ENCODE data around the gene LRRC1.

DNA sequence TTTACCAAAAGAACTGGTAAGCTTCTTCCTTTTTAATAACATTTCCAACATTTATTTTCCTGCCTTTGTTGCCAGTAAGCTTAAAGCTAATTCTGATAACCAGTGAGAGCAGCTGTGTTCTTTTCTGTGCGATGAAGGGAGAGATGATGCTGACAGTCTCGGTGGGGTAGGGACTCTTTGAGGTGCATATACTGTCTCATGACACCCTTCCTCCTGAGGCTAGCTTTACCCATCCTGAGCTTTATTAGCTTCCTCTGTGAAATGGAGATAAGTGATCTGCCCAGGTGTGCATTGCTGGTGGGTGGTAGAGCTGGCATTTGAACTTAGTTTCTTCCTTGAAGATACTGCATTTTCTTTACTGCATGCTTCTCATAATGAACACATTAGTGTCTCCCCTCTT lies 92.5 kb downstream of the LRRC1 start:
- TF ChIP-seq EZH2 (IDR thresholded peaks at IDR 0.05; ENCODE audit: low read length, unreplicated experiment) (no peak), EZH2phosphoT487 (IDR thresholded peaks at IDR 0.05; ENCODE audit: borderline replicate concordance, low read length) (no peak)
- TF ChIP-seq, protein P1, sequence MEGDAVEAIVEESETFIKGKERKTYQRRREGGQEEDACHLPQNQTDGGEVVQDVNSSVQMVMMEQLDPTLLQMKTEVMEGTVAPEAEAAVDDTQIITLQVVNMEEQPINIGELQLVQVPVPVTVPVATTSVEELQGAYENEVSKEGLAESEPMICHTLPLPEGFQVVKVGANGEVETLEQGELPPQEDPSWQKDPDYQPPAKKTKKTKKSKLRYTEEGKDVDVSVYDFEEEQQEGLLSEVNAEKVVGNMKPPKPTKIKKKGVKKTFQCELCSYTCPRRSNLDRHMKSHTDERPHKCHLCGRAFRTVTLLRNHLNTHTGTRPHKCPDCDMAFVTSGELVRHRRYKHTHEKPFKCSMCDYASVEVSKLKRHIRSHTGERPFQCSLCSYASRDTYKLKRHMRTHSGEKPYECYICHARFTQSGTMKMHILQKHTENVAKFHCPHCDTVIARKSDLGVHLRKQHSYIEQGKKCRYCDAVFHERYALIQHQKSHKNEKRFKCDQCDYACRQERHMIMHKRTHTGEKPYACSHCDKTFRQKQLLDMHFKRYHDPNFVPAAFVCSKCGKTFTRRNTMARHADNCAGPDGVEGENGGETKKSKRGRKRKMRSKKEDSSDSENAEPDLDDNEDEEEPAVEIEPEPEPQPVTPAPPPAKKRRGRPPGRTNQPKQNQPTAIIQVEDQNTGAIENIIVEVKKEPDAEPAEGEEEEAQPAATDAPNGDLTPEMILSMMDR (conservative IDR thresholded peaks at IDR 0.05; ENCODE audit: low read depth, low read length): no peak

Data from PC-3 (cell line).